HUDEP-2 (cell line): ENCODE measurements around the gene BTBD1.

Experiments used
- DNase-seq, 76 experiments: peaks; one replicate each; lab custom pipeline; 2025; ENCODE audit not compliant: unreplicated experiment in 76 of 76; lab: John Stamatoyannopoulos, UW

Gene BTBD1

GRCh38 chr15:83066734-83067637 lies at the start of gene BTBD1:
Gene BTBD1 (minus strand): TSS chr15:83067252. CDS start chr15:83067151, 101 bp downstream.
- DNase-seq = peak in 75 of 76 experiments; percentile 59 to 97 (median 92)

- DNase-seq = no peak
These were observed 48.9 kb upstream of the BTBD1 start for GRCh38 chr15:83115831-83116565.

- DNase-seq = no peak
These were observed 48.4 kb upstream of the BTBD1 start for GRCh38 chr15:83115410-83115809.

GRCh38 chr15:83114856-83115255 lies 47.8 kb upstream of the BTBD1 start:
- no peak for DNase-seq

- no peak for DNase-seq
These were observed 47.0 kb upstream of the BTBD1 start for GRCh38 chr15:83113881-83114674.

- DNase-seq = no peak
These were observed 45.9 kb upstream of the BTBD1 start for GRCh38 chr15:83112956-83113299.

GRCh38 chr15:83112233-83112955 lies 45.3 kb upstream of the BTBD1 start:
- no peak for DNase-seq

GRCh38 chr15:83111149-83111548 lies 44.1 kb upstream of the BTBD1 start:
- DNase-seq = no peak

- DNase-seq = no peak
These were observed 43.3 kb upstream of the BTBD1 start for GRCh38 chr15:83110381-83110780.

GRCh38 chr15:83109532-83109931 lies 42.5 kb upstream of the BTBD1 start:
- DNase-seq = no peak

- peak in 65 of 76 experiments; percentile 7 to 67 (median 39) for DNase-seq
These were observed 41.5 kb upstream of the BTBD1 start for GRCh38 chr15:83108266-83109219.

GRCh38 chr15:83107841-83108181 lies 40.8 kb upstream of the BTBD1 start:
- no peak for DNase-seq

- peak in 21 of 76 experiments; percentile 7 to 37 (median 21) for DNase-seq
These were observed 40.2 kb upstream of the BTBD1 start, which contains the start of gene TM6SF1 for GRCh38 chr15:83106994-83107840. Gene TM6SF1 (plus strand): TSS chr15:83107645. CDS start chr15:83107681, 36 bp downstream.

GRCh38 chr15:83105440-83105839 lies 38.4 kb upstream of the BTBD1 start:
- no peak for DNase-seq

- DNase-seq = no peak
These were observed 37.1 kb upstream of the BTBD1 start for GRCh38 chr15:83104141-83104540.

- no peak for DNase-seq
These were observed 35.3 kb upstream of the BTBD1 start for GRCh38 chr15:83102346-83102745.

- no peak for DNase-seq
These were observed 33.1 kb upstream of the BTBD1 start for GRCh38 chr15:83100097-83100646.

GRCh38 chr15:83099290-83099689 lies 32.2 kb upstream of the BTBD1 start:
- DNase-seq = no peak
